Putamen (tissue), 1 donor: Measurements from ENCODE around the gene UFSP1.
A peak's percentile ranks its signal among the peaks of the same experiment; 100 is the strongest.
"Not testable (repeated sequence)": the region's sequence is repeated elsewhere in the genome, so short reads cannot be mapped to it uniquely, and the experiment has no call there.

Experiments used
- DNase-seq: peaks from one replicate; pipeline ENCODE4 v3.0.0-alpha.2; 2016; ENCODE audit warnings: low spot score

The UFSP1 gene

DNA sequence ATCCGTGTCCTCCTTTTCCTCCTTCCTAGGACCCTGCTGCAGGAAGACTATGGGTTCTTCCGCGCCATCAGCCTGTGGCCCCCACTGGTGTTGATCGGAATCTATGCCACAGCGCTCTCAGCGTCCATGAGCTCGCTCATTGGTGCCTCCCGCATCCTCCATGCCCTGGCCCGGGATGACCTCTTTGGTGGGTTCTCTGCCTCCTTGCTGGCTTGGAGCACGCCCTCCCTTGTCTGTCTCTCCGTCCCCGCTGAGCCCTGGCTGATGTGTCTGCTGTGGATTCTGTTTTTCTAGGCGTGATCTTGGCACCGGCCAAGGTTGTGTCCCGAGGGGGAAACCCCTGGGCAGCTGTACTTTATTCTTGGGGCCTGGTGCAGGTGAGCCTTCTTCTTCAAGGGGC, 29.7 kb downstream of the UFSP1 start:
- no peak for DNase-seq

DNA sequence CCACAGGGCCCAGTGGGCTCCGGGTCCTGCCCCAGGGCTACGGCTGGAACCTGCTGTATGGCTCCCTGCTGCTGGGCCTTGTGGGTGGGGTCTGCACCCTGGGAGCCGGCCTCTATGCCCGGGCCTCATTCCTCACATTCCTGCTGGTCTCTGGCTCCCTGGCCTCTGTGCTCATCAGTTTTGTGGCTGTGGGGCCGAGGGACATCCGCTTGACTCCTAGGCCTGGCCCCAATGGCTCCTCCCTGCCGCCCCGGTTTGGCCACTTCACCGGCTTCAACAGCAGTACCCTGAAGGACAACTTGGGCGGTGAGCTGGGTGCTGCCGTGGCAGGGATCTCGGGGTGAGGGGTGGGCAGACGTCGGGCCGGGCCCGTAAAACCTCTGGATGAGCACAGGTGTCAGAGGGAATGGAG, 32.6 kb downstream of the UFSP1 start:
- DNase-seq: no peak

DNA sequence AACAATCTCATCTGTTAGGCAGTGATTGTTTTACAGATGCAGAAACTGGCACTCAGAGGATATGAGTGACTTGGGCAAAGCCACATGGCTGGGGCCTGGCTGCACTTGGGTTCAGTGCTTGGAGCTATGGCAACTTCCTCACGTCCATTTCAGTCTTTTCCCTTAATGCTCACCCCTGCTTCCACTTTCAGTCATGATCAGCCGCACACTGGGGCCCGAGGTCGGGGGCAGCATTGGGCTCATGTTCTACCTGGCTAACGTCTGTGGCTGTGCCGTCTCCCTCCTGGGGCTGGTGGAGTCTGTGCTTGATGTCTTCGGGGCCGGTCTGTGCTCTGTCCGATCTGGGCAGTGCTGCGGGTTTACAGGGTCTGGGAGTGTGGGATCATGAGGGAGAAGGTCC, 34.0 kb downstream of the UFSP1 start:
- DNase-seq: no peak

DNA sequence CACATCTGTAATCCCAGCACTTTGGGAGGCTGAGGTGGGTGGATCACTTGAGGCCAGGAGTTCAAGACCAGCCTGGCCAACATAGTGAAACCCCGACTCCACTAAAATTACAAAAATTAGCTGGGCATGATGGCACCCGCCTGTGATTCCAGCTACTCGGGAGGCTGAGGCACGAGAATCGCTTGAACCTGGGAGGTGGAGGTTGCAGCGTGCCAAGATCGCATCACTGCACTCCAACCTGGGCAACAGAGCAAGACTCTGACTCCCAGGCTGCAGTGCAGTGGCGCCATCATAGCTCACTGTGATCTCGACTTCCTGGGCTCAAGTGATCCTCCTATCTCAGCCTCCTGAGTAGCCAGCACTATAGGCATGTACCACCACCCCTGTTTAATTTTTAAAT, 34.6 kb downstream of the UFSP1 start:
- DNase-seq: not testable (repeated sequence)

- no peak for DNase-seq
Measured at GRCh38 chr7:100854146-100854895, 35.2 kb downstream of the UFSP1 start.

DNA sequence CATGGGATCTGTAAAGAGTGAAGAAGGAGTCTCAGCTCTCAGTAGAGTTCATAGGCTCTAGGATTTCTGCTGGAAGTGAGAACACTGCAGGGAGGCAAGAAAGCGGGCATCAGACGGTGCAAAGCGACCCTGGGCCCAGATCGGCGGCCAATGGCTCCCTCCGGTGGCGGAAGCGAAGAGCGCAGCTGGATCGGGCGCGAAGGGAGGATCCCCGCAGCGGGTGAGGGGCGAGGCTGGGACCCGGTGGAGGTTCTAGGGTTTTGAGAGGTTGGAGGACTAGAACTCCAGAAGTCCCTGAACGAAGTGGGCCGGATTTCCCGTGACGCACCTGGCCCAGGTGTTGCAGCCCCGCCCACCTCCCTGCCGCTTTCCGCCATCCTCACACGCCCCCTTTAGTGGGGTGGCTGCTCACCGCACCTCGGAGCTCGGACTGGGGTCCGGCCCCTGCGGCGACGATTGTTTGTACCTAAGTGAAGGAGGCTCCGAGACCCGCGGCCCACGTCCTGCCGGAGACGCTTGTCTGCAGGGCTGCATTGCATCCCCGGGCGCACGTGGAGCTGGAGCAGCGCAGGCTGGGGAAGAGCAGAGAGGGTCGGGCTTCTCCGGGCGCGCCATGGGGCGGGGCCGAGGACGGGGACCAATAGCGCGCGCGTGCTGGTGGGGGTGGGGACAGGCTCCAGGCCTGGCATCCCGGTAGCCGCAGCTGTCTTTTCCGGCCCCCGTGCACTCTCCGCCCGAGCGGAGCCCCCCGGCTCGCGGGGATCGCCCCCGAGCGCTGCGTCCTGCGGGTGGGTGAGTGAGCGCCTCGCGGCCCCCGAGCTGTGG, 37.3 kb downstream of the UFSP1 start, which contains the start of gene SLC12A9:
TSS of gene SLC12A9 (plus strand) at position 666 of the 825 bp plus-strand sequence. CDS start 1,485 bp downstream, outside the sequence.
- DNase-seq: peak; percentile 92

DNA sequence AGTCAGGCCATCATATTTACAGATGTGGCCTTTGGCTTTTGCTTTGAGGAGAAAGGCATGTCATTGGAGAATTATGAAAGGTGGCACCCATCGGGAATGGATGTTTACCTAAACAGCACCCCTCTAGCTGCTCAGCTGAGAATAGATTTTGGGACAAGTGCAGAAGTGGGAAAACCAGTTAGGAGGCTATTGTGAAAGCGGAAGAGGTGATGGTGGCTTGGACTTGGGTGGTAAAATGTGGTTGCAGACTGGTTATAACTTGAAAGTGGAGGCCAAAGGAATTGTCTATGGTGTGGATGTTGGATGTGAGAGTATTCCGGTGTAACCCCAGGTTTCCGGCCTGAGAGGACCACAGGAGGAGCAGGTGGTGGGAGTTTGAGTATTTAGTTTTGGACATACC, 42.2 kb downstream of the UFSP1 start:
- no peak for DNase-seq

- DNase-seq: no peak
Measured at GRCh38 chr7:100840470-100841100, 48.9 kb downstream of the UFSP1 start.

DNA sequence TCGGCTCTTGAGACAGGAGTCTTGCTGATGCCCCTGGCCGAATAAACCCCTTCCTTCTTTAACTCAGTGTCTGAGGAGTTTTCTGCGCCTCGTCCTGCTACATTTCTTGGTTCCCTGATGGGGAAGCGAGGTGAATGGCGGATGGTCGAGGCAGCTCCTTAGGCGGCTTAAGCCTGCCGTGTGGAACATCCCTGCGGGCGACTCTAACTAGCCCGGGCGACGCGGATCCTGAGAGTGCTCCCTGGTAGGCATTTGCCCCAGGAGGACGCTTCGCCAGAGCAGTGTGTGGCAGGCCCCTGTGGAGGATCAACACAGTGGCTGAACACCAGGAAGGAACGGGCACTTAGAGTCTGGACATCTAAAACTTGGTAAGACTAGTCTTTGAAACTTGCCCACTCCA, 50.2 kb downstream of the UFSP1 start:
- no peak for DNase-seq
